VCaP (cell line): ENCODE measurements around the gene SLC34A3.

ENCODE experiments used
- H3K27ac ChIP-seq: fragments of 450-650 bp; 2 replicates; pipeline ENCODE4 v1.5.1; 2017
- TF ChIP-seq, protein P1 (sequence below): fragments of 450-650 bp; conservative IDR thresholded peaks from 2 replicates; pipeline ENCODE4 v1.5.1; 2017; ENCODE audit warnings: mild to moderate bottlenecking, moderate library complexity

The SLC34A3 gene

DNA sequence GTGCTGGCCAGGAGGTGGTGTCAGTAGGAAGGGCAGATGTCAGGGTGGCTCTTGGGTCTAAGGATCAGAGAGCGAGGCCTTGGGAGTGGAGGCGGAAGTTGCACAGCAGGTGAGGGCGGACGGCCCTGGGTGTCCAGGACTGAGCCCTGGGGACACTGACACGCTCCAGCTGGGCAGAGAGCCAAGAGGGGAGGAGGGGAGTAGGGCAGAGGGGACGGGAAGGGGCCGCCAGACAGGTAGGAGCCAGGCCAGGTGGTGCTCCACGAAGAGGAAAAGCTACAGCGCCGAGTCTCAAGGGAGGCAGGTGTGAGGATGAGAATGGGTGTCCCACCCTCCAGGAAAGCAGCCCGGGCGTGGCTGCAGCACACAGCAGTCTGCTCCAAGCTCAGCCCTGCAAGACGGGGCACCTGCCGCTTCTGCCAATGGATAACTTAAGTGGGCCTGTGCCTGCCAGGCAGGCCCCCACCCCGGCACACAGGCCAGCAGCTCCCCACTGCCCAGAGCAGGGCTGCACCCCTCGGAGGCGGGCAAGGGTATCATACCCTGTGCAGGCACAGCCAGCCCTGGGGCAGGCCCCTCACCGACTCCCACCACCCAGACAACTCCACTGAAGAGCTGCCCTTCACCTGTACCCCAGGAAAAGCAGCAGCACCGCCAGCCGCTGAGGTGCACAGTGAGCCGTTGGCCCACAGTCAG lies 35.0 kb upstream of the SLC34A3 start:
- H3K27ac ChIP-seq: peak overlapping the region; percentile 97
- TF ChIP-seq, protein P1, sequence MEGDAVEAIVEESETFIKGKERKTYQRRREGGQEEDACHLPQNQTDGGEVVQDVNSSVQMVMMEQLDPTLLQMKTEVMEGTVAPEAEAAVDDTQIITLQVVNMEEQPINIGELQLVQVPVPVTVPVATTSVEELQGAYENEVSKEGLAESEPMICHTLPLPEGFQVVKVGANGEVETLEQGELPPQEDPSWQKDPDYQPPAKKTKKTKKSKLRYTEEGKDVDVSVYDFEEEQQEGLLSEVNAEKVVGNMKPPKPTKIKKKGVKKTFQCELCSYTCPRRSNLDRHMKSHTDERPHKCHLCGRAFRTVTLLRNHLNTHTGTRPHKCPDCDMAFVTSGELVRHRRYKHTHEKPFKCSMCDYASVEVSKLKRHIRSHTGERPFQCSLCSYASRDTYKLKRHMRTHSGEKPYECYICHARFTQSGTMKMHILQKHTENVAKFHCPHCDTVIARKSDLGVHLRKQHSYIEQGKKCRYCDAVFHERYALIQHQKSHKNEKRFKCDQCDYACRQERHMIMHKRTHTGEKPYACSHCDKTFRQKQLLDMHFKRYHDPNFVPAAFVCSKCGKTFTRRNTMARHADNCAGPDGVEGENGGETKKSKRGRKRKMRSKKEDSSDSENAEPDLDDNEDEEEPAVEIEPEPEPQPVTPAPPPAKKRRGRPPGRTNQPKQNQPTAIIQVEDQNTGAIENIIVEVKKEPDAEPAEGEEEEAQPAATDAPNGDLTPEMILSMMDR: no peak

DNA sequence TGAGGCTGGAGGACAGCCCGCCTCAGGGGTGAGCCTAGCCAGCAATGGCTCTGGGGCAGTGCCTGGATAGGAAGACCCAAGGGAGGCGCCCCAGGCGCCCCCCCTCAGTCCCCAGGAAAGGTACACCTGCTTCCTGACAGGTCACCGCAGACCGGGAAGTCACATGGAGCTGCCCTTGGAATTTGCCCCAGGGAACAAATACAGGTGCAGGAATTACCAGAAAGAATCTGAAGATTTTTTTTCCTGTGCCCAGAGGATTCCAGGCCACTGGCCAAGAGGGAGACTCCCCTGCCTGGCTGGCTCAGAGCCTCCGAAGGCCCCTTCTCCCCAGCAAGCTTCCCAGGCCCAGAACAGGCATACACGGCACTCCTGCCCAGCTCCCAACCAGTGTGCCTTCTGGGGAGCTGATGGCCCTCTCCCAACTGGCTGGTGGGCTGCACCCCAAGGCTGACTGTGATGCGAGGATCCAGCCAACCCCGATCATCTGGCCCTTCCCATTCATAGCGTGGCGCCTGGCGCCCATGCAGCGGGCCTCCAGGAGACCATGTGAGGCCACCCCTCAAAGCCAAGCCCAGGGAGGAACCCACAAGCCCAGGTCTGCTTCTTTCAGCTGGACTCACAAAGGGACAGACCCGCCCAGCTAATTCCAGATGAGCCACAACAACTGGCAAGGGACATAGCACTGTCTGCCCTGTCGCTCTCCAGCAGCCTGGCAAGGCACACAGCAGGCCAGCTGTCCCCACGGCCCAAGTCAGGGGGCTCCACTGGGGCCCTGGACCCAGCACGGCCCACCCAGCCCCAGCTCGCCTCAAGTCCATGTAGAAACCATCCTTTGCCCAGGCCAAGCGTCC lies 32.4 kb upstream of the SLC34A3 start:
- H3K27ac ChIP-seq: peak overlapping the region; percentile 97
- TF ChIP-seq, protein P1: no peak

DNA sequence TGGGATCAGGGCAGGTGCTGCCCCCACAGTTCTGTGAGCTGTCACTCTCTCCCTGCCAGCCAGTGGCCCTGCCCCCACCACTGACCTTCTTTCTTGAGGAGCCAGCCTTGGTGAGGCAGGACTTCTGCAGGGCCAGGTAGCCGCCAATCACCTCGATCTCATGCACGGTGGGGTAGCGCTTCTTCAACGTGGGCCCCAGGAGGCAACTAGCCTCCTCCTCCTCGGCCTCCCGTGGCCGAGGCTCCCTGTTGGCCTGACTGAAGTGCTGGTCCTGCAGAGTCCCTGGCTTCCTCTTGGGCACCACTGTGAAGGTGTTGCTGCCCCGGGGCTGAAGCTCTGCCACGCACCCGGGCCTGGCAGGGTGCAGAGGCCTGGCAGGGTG lies 31.8 kb upstream of the SLC34A3 start:
- peak overlapping the region; percentile 97 for H3K27ac ChIP-seq
- TF ChIP-seq, protein P1: no peak

DNA sequence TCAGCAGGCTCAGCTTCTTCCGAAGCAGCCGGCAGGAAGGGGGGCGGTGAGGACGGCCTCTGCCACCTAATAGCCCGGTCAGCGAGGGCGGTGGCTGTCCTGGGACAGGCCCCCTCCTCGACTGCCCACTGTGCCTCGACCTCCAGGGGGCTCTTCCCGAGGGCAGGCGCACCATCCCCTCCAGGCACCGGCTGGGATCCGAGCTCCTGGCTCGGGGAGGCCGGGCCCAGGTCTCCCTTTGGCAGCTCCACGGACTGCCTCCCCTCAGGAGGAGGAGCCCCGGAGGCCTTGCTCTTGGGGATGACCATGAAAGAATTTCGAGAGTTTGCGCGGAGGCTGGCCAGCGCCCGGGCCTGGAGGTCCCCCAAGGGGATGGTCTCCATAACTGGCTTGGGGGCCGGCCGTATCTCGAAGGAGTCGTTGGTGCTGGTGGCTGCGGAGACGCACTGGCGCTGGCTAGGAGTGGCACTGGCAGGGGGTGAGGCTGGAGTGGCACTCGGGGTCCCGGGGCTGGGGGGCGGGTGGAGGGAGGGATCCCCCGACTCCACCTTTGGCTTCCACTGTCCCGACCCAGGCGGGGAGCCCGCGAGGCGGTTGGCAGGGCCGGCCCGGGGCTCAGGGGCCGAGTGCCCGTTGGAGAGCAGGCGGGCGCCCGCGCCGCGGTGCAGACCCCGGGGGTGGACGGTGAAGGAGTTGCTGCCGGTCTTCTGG lies 31.1 kb upstream of the SLC34A3 start:
- TF ChIP-seq, protein P1: no peak
- H3K27ac ChIP-seq: peak overlapping the region; percentile 97

DNA sequence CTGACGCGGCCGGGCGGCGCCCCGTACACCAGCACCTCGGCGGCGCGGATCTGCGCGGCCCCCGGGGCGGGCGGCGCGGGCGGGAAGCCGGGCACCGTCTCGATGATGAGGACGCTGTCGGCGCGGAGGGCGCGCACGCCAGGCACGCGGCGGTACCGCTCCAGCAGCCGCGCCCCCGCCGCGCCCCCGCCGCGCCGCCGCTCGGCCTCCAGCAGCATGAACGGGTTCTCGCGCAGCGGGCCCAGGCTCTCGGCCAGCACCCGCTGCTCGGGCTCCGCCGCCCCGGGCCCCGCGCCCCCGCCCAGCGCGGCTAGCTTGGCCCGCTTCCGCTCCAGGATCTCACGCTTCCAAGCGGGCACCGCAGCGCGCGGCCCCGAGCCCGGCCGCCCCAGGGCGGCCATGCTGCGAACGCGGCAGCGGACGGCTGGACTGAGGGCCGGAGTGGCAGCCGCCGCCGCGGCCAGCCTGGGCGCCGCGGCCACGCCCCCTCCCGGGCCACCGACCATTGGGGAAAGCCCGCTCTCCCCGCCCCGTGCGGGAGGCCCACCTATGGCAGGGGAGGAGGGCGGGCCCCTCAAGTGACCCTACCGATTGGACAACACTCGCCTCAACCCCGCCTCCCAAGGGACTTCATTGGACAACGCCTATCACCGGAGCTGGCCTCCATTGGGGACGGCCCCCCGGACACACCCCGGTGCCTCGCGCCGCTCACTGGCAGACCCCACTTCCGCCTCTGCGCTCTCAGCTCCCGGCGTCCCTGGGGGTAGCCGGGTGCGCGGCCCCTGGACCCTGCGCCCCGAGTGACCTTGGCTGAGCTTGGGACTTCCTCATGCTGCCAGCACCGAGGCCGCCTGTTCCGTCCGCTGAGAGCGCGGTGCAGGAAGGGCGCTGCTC lies 30.1 kb upstream of the SLC34A3 start, which contains the start of gene TPRN:
Gene TPRN (minus strand): TSS at position 431 of the 894 bp plus-strand sequence. CDS start 30 bp downstream, at position 401.
- TF ChIP-seq, protein P1: no peak
- peak within 1 kb of the TSS; percentile 97 for H3K27ac ChIP-seq

DNA sequence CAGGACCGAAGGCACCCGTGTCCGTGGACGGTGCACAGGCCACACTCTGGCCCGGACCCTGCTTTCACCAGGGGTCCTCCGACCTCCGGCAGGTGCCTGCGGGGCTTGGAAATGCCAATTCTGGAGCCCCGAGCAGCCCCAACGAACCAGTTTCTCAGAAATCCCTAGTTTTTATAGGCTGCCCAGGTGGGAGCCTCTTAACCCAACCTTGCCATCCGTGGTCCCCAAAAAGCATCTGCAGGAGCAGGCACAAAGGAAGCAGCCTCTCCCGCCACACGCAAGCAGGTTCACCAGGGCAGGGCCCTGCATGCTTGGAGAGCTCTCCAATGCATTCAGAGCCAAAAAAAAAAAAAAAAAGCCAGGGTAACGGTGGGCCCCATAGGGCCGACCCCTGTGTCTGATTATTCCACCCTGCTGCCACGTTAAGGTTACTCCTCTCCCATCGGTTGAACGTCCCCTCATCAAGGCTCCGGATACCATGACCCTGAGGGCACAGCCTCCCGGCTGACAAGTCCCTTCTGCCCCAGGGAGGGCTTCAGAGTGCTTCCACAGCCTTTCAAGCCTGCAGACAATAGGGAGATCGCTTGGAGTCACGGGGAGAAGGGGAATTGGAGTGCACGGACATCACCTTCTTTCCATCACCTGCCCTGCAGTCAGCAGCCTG lies 29.4 kb upstream of the SLC34A3 start:
- H3K27ac ChIP-seq: peak overlapping the region; percentile 97
- TF ChIP-seq, protein P1: no peak
